Esophagus (tissue), 2 donors: ENCODE results near the gene GAGE12J. TPM values are rescaled to one million over a fixed set of nuclear protein-coding genes. Genes with fewer than 3 reads are reported as not detected.
"Not testable (repeated sequence)": the region's sequence is repeated elsewhere in the genome, so short reads cannot be mapped to it uniquely, and the experiment has no call there.

Experiments
- H3K27ac ChIP-seq, 2 donors: one replicate each; pipeline ENCODE4 v1.5.1; 2013; ENCODE audit warnings: low read depth in 2 of 2, mild to moderate bottlenecking in 2 of 2, inconsistent platforms in 1 of 2, low read length in 1 of 2, moderate library complexity in 1 of 2
- H3K27me3 ChIP-seq, 2 donors: one replicate each; pipeline ENCODE4 v1.6.1; 2013; ENCODE audit warnings: low read length in 2 of 2, control low read depth in 1 of 2, mild to moderate bottlenecking in 1 of 2; ENCODE audit not compliant: insufficient read depth in 2 of 2, control insufficient read depth in 1 of 2
- H3K36me3 ChIP-seq, 2 donors: one replicate each; pipeline ENCODE4 v1.6.1; 2013; ENCODE audit warnings: low read length in 1 of 2; ENCODE audit not compliant: control insufficient read depth in 2 of 2, insufficient read depth in 2 of 2
- H3K4me1 ChIP-seq, 2 donors: one replicate each; pipeline ENCODE4 v1.6.1; 2013; ENCODE audit warnings: low read length in 1 of 2; ENCODE audit not compliant: control insufficient read depth in 2 of 2, insufficient read depth in 2 of 2
- H3K4me3 ChIP-seq, 2 donors: one replicate each; pipeline ENCODE4 v1.5.1; 2013; ENCODE audit warnings: low read length in 2 of 2, mild to moderate bottlenecking in 2 of 2, low read depth in 1 of 2, moderate library complexity in 1 of 2
- H3K9me3 ChIP-seq, 2 donors: one replicate each; pipeline ENCODE4 v1.6.1; 2013; ENCODE audit warnings: mild to moderate bottlenecking in 2 of 2, low read depth in 1 of 2, low read length in 1 of 2, moderate library complexity in 1 of 2; ENCODE audit not compliant: control insufficient read depth in 2 of 2, insufficient read depth in 1 of 2
- WGBS, 2 donors: extraction: QIAGEN DNeasy Blood & Tissue Kit; methylation state at CpG; one replicate each; pipeline ENCODE4 v1.1.7; 2013; 5-methylcytosine and 5-hydroxymethylcytosine counted together
- polyA plus RNA-seq, 2 donors: library from polyadenylated mRNA; stranded (reverse); fragments of 200-250 nt; gene quantifications; one replicate each; pipeline ENCODE4 v1.2.3, GENCODE V29; 2013
- donor health status: healthy with polysubstance abuse.
- donor health status: Bipolar disorder and iron deficiency.

Gene GAGE12J, protein sequence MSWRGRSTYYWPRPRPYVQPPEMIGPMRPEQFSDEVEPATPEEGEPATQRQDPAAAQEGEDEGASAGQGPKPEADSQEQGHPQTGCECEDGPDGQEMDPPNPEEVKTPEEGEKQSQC
- polyA plus RNA-seq: not detected

GRCh38 chrX:49321737-49322136 is at the start of gene GAGE12J:
Gene GAGE12J, plus strand, starts transcription at chrX:49322037. Its CDS starts 1,157 bp downstream, at chrX:49323194.
- not testable (repeated sequence) for H3K27ac ChIP-seq, H3K27me3 ChIP-seq, H3K9me3 ChIP-seq, H3K4me3 ChIP-seq, H3K36me3 ChIP-seq, H3K4me1 ChIP-seq
- no CpG with 5 or more reads among the region's 16 CpGs for WGBS, 2 donors

DNA sequence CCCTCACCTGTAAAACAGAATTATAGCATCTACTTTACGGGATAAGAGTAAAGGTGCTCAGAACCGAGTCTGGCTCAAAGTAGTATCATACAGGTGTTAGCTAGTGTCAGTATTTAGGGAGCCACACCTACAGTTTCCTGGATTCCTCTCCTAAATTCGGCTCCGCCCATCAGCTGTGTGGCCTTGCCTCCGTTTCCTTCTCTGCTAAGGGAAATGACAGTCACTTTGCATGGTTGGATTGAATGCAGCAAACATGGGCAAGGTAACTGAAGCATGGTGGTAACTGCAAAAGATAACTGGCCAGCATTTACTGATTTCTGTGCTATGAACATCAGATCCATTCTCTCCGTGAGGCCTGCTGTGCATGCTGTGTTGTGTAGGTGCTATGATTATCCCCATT is 49.4 kb upstream of the GAGE12J start:
- Histone ChIP-seq H3K4me1 (peaks cover 0 to 14% of the 10 kb centered on the region in 2 donors), H3K36me3 (no peaks in the 10 kb centered on the region), H3K27ac (peak overlapping the region; percentile 15 to 81), H3K27me3 (no peaks in the 10 kb centered on the region), H3K4me3 (no peak overlapping the region), H3K9me3 (no peaks in the 10 kb centered on the region)
- 43 to 46% methylated on average over 6 of the region's 6 CpGs for WGBS, 2 donors

- H3K36me3 ChIP-seq: no peaks in the 10 kb centered on the region
- H3K27ac ChIP-seq: no peak overlapping the region
- H3K9me3 ChIP-seq: no peaks in the 10 kb centered on the region
- WGBS, 2 donors: 73 to 74% methylated on average over 8 of the region's 8 CpGs
- no peaks in the 10 kb centered on the region for H3K27me3 ChIP-seq
- H3K4me1 ChIP-seq: peaks cover 0 to 14% of the 10 kb centered on the region in 2 donors
- H3K4me3 ChIP-seq: no peak overlapping the region
Measured at GRCh38 chrX:49273181-49273727, 48.6 kb upstream of the GAGE12J start.

DNA sequence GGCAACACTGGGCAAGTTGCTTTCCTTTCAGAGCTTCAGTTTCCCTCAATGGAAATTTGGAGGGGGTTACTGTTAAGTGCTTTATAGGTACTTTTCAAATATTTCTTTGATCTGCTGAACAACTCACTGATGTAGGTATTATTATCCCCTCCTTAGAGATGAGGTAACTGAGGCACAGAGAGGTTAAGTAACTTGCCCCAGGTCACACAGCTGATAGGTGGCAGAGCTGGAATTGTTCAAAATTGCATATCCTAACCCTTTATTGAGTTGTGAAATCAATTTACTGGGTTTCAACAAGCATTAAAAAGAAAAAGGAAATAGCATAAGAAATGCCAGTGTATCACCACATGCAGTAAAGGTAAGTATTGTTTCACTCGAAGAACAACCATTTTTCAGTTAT is 45.6 kb upstream of the GAGE12J start:
- Histone ChIP-seq H3K9me3 (no peaks in the 10 kb centered on the region), H3K36me3 (no peaks in the 10 kb centered on the region), H3K27me3 (no peaks in the 10 kb centered on the region), H3K27ac (no peak overlapping the region), H3K4me3 (no peak overlapping the region), H3K4me1 (peaks cover 0 to 7% of the 10 kb centered on the region in 2 donors)
- WGBS, 2 donors: 36 to 48% methylated on average over 1 of the region's 1 CpG

GRCh38 chrX:49276671-49277534 is 44.9 kb upstream of the GAGE12J start:
- Histone ChIP-seq H3K27ac (peak overlapping the region in 1 of 2 donors; percentile 33), H3K27me3 (no peaks in the 10 kb centered on the region), H3K4me3 (no peak overlapping the region), H3K36me3 (no peaks in the 10 kb centered on the region), H3K4me1 (peaks cover 0 to 7% of the 10 kb centered on the region in 2 donors), H3K9me3 (no peaks in the 10 kb centered on the region)
- WGBS, 2 donors: 51 to 61% methylated on average over 19 of the region's 19 CpGs

GRCh38 chrX:49277535-49277830 is 44.4 kb upstream of the GAGE12J start:
- 58 to 67% methylated on average over 3 of the region's 3 CpGs for WGBS, 2 donors
- H3K9me3 ChIP-seq: no peaks in the 10 kb centered on the region
- H3K4me3 ChIP-seq: no peak overlapping the region
- no peaks in the 10 kb centered on the region for H3K36me3 ChIP-seq
- H3K27ac ChIP-seq: no peak overlapping the region
- H3K27me3 ChIP-seq: no peaks in the 10 kb centered on the region
- peaks cover 0 to 4% of the 10 kb centered on the region in 2 donors for H3K4me1 ChIP-seq

DNA sequence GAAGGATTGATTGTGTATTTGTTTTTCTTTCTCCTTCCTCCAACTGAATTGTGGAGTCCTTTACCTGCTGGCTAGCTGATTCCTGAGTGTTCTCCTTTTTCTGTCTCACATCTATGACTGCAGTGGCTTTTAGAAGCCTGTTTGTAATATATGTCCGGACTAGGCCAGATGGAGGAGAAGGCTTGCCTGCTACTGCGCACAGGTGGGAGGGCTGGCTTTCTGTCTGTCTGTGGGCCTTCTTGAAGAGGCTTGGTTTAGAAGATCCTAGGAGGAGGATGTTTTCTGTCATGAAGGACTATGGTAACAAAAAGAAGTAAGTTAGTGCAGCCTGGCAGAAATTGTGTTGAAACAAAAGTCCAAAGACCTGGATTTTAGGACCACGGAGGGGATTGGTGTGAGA is 43.8 kb upstream of the GAGE12J start:
- Histone ChIP-seq H3K27me3 (no peaks in the 10 kb centered on the region), H3K4me3 (no peak overlapping the region), H3K36me3 (no peaks in the 10 kb centered on the region), H3K27ac (no peak overlapping the region), H3K9me3 (no peaks in the 10 kb centered on the region), H3K4me1 (peaks cover 0 to 2% of the 10 kb centered on the region in 2 donors)
- WGBS, 2 donors: 89 to 92% methylated on average over 3 of the region's 3 CpGs

- no peaks in the 10 kb centered on the region for H3K27me3 ChIP-seq
- no peaks in the 10 kb centered on the region for H3K4me1 ChIP-seq
- H3K4me3 ChIP-seq: no peak overlapping the region
- no peaks in the 10 kb centered on the region for H3K36me3 ChIP-seq
- no peak overlapping the region for H3K27ac ChIP-seq
- WGBS, 2 donors: 42% methylated on average over 11 of the region's 11 CpGs
- H3K9me3 ChIP-seq: no peaks in the 10 kb centered on the region
Measured at GRCh38 chrX:49282647-49283011, 39.2 kb upstream of the GAGE12J start.

GRCh38 chrX:49284212-49284611 is 37.6 kb upstream of the GAGE12J start:
- no peaks in the 10 kb centered on the region for H3K36me3 ChIP-seq
- no peaks in the 10 kb centered on the region for H3K4me1 ChIP-seq
- H3K27ac ChIP-seq: no peak overlapping the region
- 76 to 95% methylated on average over 3 of the region's 3 CpGs for WGBS, 2 donors
- H3K4me3 ChIP-seq: no peak overlapping the region
- no peaks in the 10 kb centered on the region for H3K9me3 ChIP-seq
- H3K27me3 ChIP-seq: no peaks in the 10 kb centered on the region

DNA sequence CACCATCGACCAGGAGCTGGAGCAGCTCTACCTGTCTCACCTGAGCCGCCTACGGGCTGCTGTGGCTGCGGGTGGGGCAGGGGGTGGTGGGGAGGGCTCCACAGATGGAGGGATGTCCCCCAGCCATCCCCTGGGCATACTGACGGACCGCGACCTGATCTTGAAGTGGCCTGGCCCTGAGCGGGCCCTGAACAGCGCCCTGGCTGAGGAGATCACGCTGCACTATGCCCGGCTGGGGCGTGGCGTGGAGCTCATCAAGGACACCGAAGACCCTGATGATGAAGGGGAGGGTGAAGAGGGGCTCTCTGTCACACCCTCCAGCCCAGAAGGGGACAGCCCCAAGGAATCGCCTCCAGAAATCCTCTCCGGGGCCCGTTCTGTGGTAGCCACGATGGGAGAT is 35.7 kb upstream of the GAGE12J start:
- WGBS, 2 donors: 92 to 97% methylated on average over 18 of the region's 18 CpGs
- no peaks in the 10 kb centered on the region for H3K27me3 ChIP-seq
- H3K36me3 ChIP-seq: no peaks in the 10 kb centered on the region
- H3K4me3 ChIP-seq: no peak overlapping the region
- no peak overlapping the region for H3K27ac ChIP-seq
- H3K4me1 ChIP-seq: no peaks in the 10 kb centered on the region
- no peaks in the 10 kb centered on the region for H3K9me3 ChIP-seq
